Glomerular visceral epithelial cell (primary cell): ENCODE results near the gene OTOF.
"Not testable (repeated sequence)": the region's sequence is repeated elsewhere in the genome, so short reads cannot be mapped to it uniquely, and the experiment has no call there.

Experiments
- DNase-seq: peaks from one replicate; pipeline ENCODE4 v3.0.0-alpha.2; 2016; ENCODE audit errors: extremely low spot score

Gene OTOF

GRCh38 chr2:26480566-26481423, 2.9 kb upstream of the OTOF start:
- DNase-seq, result no peak

GRCh38 chr2:26479789-26480565, 2.1 kb upstream of the OTOF start:
- no peak for DNase-seq

- no peak for DNase-seq
Observed at GRCh38 chr2:26479131-26479788, 1.3 kb upstream of the OTOF start.

- no peak for DNase-seq
Observed at GRCh38 chr2:26478366-26478765, 442 bp upstream of the OTOF start.

- no peak for DNase-seq
Observed at GRCh38 chr2:26477126-26477910, 606 bp downstream of the OTOF start.

GRCh38 chr2:26475832-26476501, 2.0 kb downstream of the OTOF start:
- no peak for DNase-seq

- no peak for DNase-seq
Observed at GRCh38 chr2:26475037-26475436, 2.9 kb downstream of the OTOF start.

GRCh38 chr2:26474261-26474785, 3.6 kb downstream of the OTOF start:
- DNase-seq, result no peak

GRCh38 chr2:26473796-26474195, 4.1 kb downstream of the OTOF start:
- no peak for DNase-seq

- DNase-seq, result no peak
Observed at GRCh38 chr2:26472821-26473655, 4.9 kb downstream of the OTOF start.

GRCh38 chr2:26471766-26472706, 5.9 kb downstream of the OTOF start:
- DNase-seq, result peak; percentile 13

GRCh38 chr2:26471289-26471688, 6.6 kb downstream of the OTOF start:
- DNase-seq, result no peak

GRCh38 chr2:26470601-26471260, 7.2 kb downstream of the OTOF start:
- no peak for DNase-seq

GRCh38 chr2:26469955-26470354, 8.0 kb downstream of the OTOF start:
- DNase-seq, result no peak

GRCh38 chr2:26469092-26469710, 8.7 kb downstream of the OTOF start:
- DNase-seq, result peak; percentile 57

GRCh38 chr2:26468544-26468943, 9.4 kb downstream of the OTOF start:
- not testable (repeated sequence) for DNase-seq

GRCh38 chr2:26466662-26467310, 11.1 kb downstream of the OTOF start:
- no peak for DNase-seq
